HG02973 (cell line): ENCODE results near the gene PXK.
A peak's percentile ranks its signal among the peaks of the same experiment; 100 is the strongest.
"Not testable (repeated sequence)": the region's sequence is repeated elsewhere in the genome, so short reads cannot be mapped to it uniquely, and the experiment has no call there.

ENCODE experiments used
- ATAC-seq: cut with Tn5 transposase; IDR thresholded peaks from one replicate; pipeline ENCODE4 v1.9.1; 2021; ENCODE audit warnings: moderate library complexity; ENCODE audit not compliant: unreplicated experiment

The PXK gene

GRCh38 chr3:58332575-58333188, at the start of gene PXK:
TSS of gene PXK (plus strand) at chr3:58332892. CDS start at chr3:58332989, 97 bp downstream.
- ATAC-seq: peak; percentile 90

GRCh38 chr3:58285334-58285733, 47.4 kb upstream of the PXK start:
- no peak for ATAC-seq

DNA sequence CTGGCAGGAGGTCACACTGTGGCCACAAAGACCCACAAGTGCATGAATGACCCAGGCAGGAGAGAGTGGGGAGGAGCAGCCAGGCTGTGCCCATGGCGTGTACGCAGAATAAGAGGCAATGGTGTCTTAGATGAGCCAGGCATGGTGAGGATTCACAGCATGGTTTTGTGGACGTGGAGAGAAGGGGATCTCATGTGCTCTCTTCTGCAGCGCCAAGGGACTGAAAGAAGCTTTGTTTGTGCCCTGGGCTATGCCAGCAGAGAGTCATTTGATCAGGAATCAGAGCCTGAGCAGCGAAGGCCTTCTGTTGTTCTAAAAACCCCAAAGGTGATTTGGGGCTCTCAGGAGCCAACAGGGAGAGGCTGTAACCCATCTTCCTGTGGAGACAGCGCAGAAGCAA, 45.3 kb upstream of the PXK start:
- ATAC-seq: no peak

GRCh38 chr3:58288011-58288728, 44.5 kb upstream of the PXK start:
- no peak for ATAC-seq

GRCh38 chr3:58288964-58289613, 43.6 kb upstream of the PXK start:
- ATAC-seq: not testable (repeated sequence)

DNA sequence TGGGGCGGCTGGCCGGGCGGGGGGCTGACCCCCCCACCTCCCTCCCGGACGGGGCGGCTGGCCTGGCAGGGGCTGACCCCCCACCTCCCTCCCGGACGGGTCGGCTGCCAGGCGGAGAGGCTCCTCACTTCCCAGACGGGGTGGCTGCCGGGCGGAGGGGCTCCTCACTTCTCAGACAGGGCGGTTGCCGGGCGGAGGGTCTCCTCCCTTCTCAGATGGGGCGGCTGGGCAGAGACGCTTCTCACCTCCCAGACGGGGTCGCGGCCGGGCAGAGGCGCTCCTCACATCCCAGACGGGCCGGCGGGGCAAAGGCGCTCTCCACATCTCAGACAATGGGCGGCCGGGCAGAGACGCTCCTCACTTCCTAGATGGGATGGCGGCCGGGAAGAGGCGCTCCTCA, 42.2 kb upstream of the PXK start:
- ATAC-seq: not testable (repeated sequence)

GRCh38 chr3:58291671-58292338, 40.9 kb upstream of the PXK start:
- ATAC-seq: no peak

DNA sequence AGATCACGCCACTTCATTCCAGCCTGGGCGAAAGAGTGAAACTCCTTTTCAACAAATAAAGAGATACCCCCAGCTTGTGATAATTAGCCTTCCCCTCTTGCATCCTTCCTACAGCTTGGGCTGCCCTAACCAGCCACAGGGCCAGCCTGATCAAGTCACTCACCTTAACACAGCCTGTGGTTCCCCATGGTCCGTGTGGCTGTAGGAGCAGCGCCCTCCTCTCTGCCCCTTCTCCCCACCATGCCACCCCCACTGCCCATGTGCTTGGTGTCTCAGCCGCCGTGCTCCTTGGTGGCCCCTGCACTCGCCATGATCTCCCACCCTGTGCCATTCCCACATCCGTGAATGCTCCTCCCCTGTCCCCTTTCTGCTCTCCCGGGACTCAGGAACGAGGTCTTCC, 39.8 kb upstream of the PXK start:
- no peak for ATAC-seq

DNA sequence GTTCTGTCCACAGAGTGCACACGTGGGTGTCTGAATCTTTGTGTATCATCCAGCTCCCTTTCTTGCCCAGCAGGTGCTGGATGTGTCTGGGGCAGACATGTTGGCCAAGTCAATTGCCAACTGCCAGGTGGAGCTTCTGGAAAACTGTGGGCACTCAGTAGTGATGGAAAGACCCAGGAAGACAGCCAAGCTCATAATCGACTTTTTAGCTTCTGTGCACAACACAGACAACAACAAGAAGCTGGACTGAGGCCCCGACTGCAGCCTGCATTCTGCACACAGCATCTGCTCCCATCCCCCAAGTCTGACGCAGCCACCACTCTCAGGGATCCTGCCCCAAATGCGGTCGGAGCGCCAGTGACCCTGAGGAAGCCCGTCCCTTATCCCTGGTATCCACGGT, 39.2 kb upstream of the PXK start:
- ATAC-seq: no peak

DNA sequence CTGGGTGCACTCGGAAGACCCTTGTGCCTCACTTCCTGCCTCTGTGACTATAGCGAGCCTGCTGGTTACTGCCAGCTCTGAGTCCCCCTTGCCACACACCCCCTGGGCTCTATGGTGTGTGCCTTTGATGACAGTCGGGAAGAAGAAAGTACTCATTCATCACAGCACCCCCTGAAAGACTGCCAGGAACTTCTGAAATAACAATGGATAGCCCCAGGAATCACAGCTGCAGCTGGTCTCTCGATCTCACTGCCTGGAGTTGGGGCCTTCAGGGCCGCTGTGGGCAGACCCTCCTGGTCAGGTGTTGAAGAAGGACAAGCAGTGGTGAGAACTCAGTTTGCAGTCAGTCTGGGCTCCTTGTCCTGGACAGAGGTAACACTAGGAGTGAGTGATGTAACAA, 36.4 kb upstream of the PXK start:
- ATAC-seq: no peak

DNA sequence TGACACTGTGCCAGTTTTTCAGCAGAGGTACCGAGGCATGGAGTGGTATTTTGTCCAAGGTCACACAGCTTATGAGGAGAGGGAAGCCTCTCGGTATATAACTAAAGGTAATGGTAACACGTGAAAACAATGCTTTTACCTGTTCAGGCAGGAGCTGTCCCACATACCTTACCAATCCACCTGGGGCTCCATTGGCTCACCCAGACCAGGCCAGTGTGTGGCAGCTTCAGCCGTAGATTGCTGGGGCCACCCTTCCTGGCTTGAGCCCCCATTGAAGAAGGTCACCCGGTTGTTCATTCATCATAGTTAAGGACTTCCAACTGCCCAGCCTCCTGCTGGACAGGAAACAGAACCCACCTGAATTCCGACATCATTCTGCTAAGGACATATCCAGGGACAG, 35.8 kb upstream of the PXK start:
- ATAC-seq: no peak

DNA sequence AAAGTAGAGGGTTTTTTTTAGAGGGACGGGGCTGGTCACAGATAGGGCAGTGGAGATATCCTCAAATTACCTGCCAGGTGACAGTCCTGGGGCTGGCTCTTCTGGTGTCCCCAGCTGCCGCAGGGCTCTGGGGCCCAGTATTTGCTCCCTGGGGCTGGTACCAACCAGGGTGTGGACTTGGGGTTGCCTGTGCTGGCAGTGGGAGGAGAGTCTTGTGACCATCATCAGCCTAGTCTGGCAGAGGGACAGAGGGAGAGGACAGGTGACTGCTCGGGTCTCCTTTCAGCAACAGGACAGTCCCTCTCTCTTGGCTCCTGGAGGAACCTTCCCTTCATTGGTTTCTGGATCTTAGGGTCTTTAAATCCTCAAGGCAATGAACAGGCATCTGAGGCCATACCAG, 34.5 kb upstream of the PXK start:
- ATAC-seq: no peak

GRCh38 chr3:58299075-58299474, 33.6 kb upstream of the PXK start:
- no peak for ATAC-seq

DNA sequence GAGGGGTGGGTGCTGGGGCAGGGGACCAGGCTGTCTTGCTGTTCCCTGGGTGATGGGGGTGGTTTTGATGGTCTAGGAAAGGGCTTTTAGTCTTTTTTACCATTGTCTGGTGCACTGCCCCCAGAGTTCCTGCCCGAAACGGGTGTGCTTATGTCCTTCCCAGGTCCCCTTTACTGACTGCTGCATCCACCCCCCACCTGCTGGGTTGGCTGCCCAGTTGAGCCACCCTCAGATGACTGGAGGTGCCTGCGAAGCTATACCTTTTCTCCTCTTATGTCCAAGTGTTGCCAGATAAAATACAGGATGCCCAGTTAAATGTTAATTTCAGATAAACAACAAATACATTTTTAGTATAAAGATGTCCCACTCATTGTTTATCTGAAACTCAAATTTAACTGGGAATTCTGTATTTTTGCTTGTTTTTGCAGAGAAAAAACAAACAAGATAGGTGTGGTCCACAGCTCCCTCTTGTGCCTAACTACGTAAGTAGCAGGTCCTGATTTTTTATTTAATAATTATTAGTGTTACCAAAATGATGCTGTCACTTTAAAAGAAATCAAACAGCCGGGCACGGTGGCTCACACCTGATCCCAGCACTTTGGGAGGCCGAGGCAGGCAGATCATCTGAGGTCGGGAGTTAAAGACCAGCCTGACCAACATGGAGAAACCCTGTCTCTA, 32.7 kb upstream of the PXK start:
- ATAC-seq: no peak

- ATAC-seq: peak; percentile 78
These were observed 26.6 kb upstream of the PXK start, which contains the start of the genes HTD2 and RPP14 for GRCh38 chr3:58305882-58306711. TSS of gene HTD2 (plus strand) at chr3:58306520. CDS start at chr3:58317614, 11,094 bp downstream. TSS of gene RPP14 (plus strand) at chr3:58306245. CDS start at chr3:58310330, 4,085 bp downstream.

GRCh38 chr3:58307639-58308215, 25.0 kb upstream of the PXK start:
- ATAC-seq: no peak

GRCh38 chr3:58308728-58309127, 24.0 kb upstream of the PXK start:
- ATAC-seq: no peak

DNA sequence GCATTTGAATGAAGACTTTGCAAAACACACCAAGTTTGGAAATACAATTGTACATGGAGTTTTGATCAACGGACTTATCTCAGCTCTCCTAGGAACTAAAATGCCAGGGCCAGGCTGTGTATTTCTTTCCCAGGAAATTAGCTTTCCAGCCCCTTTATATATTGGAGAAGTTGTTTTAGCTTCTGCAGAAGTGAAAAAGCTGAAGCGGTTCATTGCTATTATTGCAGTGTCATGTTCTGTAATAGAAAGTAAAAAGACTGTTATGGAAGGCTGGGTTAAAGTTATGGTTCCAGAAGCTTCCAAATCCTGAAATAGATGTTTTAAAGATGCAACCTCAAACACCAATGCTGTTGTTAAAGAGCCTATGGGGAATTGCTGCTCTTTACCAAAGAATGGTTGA, 14.9 kb upstream of the PXK start:
- ATAC-seq: no peak

DNA sequence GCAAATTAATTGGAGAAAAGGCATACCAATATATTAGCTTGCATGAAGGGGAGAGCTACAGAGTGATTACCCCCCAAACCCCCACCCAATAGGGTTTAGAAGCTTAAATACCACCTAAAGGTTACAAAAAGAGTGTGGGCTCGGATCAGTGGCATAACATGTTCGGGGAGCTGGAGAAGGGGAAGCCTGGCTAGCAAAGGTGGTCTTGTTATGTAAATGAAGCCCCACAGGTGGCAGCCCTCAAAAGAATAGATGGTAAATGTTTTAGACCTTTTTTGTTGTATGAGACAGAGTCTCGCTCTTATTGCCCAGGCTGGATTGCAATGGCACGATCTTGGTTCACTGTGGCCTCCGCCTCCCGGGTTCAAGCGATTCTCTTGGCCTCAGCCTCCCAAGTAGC, 10.9 kb upstream of the PXK start:
- ATAC-seq: no peak

GRCh38 chr3:58322793-58323192, 9.9 kb upstream of the PXK start:
- no peak for ATAC-seq
